A549 (cell line): ENCODE results near the gene PKP1. TPM values are rescaled to one million over a fixed set of nuclear protein-coding genes. Genes with fewer than 3 reads are reported as not detected.

Experiments used
- ATAC-seq, 2 experiments: fragments of 200-7000 bp in 1 of 2; fragments of >200 bp in 1 of 2; cut with Nextera tagmentation in 1 of 2; cut with Tn5 transposase in 1 of 2; 3 replicates each; pipeline versions ENCODE4 v1.8.0 to v1.9.1; 2018 to 2020; ENCODE audit warnings: mild to moderate bottlenecking in 1 of 2, moderate library complexity in 1 of 2
- CTCF ChIA-PET: fragments of 300-600 bp; sonication (Branson Sonifier 250); formaldehyde crosslinking; extraction: SDS; loops from one replicate; lab custom pipeline; 2021; ENCODE audit warnings: antibody characterized with exemption, inconsistent platforms; lab: Yijun Ruan, JAX
- POLR2A ChIA-PET: fragments of 350-600 bp; formaldehyde crosslinking; extraction: SDS; loops from one replicate; lab custom pipeline; 2021; ENCODE audit warnings: antibody characterized with exemption, inconsistent platforms; lab: Yijun Ruan, JAX
- DNase-seq, 2 experiments: peaks; one replicate each; pipeline versions ENCODE4 v3.0.0 to v3.0.0-alpha.2; 2011 to 2016; ENCODE audit warnings: low read depth in 1 of 2, low spot score in 1 of 2
- FAIRE-seq: peaks from 2 replicates; lab custom pipeline; 2011; peaks lifted over from hg19 to GRCh38; lab: Jason Lieb, UNC
- H3K27ac ChIP-seq, 2 experiments: fragments of >200 bp; sonication (Bioruptor Twin); formaldehyde crosslinking; 3 replicates each; pipeline ENCODE4 v1.5.1; 2016 to 2017
- H3K4me1 ChIP-seq: fragments of >200 bp; sonication (Bioruptor Twin); formaldehyde crosslinking; 3 replicates; pipeline ENCODE4 v1.6.1; 2016
- H3K4me2 ChIP-seq: fragments of >200 bp; sonication (Bioruptor Twin); formaldehyde crosslinking; 3 replicates; pipeline ENCODE4 v1.6.1; 2016
- H3K4me3 ChIP-seq: fragments of >200 bp; sonication (Bioruptor Twin); formaldehyde crosslinking; 3 replicates; pipeline ENCODE4 v1.5.1; 2016
- H3K9me3 ChIP-seq: fragments of >200 bp; sonication (Bioruptor Twin); formaldehyde crosslinking; 3 replicates; pipeline ENCODE4 v1.6.1; 2016
- ATOH8 ChIP-seq: fragments of 250-450 bp; sonication (Bioruptor Pico); IDR thresholded peaks from 2 replicates; pipeline ENCODE4 v1.5.0; 2020; ENCODE audit warnings: low read depth, mild to moderate bottlenecking, moderate library complexity
- CBX2 ChIP-seq: fragments of 200-600 bp; sonication (generic); IDR thresholded peaks from 2 replicates; pipeline ENCODE4 v1.6.1; 2016; ENCODE audit warnings: low read depth, mild to moderate bottlenecking, borderline replicate concordance
- CHD2 ChIP-seq: fragments of 150-350 bp; IDR thresholded peaks from 2 replicates; pipeline ENCODE4 v1.6.1; 2014; ENCODE audit warnings: low read length; ENCODE audit not compliant: partially characterized antibody
- CHD4 ChIP-seq: fragments of 200-600 bp; sonication (generic); IDR thresholded peaks from 2 replicates; pipeline ENCODE4 v1.6.1; 2016; ENCODE audit warnings: antibody characterized with exemption, mild to moderate bottlenecking, borderline replicate concordance
- CTCF ChIP-seq: fragments of >200 bp; sonication (Bioruptor Twin); formaldehyde crosslinking; IDR thresholded peaks from 3 replicates; pipeline ENCODE4 v1.5.1; 2016
- E2F6 ChIP-seq: IDR thresholded peaks from 2 replicates; pipeline ENCODE4 v1.6.1; 2012; ENCODE audit warnings: low read depth, borderline replicate concordance
- EHMT2 ChIP-seq: fragments of 200-600 bp; sonication (generic); IDR thresholded peaks from 2 replicates; pipeline ENCODE4 v1.6.1; 2016; ENCODE audit warnings: antibody characterized with exemption, low read depth, mild to moderate bottlenecking, moderate library complexity
- ELK1 ChIP-seq: fragments of 150-350 bp; IDR thresholded peaks from 2 replicates; pipeline ENCODE4 v1.6.1; 2014; ENCODE audit warnings: low read depth, mild to moderate bottlenecking, low read length
- ESRRA ChIP-seq: fragments of 150-350 bp; IDR thresholded peaks from 2 replicates; pipeline ENCODE4 v1.6.1; 2014; ENCODE audit warnings: mild to moderate bottlenecking, low read length, borderline replicate concordance
- GATA3 ChIP-seq: IDR thresholded peaks from 2 replicates; pipeline ENCODE4 v1.6.1; 2012; ENCODE audit warnings: borderline replicate concordance
- HOXB5 ChIP-seq: fragments of 250-450 bp; sonication (Bioruptor Pico); IDR thresholded peaks from 2 replicates; pipeline ENCODE4 v1.5.0; 2020; ENCODE audit warnings: mild to moderate bottlenecking, moderate library complexity
- JUNB ChIP-seq: fragments of >200 bp; sonication (Bioruptor Twin); formaldehyde crosslinking; IDR thresholded peaks from 2 replicates; pipeline ENCODE4 v1.6.1; 2016
- KDM5A ChIP-seq: fragments of 200-600 bp; sonication (generic); IDR thresholded peaks from 2 replicates; pipeline ENCODE4 v1.6.1; 2016; ENCODE audit warnings: antibody characterized with exemption, mild to moderate bottlenecking
- MAX ChIP-seq: IDR thresholded peaks from 2 replicates; pipeline ENCODE4 v1.6.1; 2012
- MYC ChIP-seq: IDR thresholded peaks from 2 replicates; pipeline ENCODE4 v1.6.1; 2012; ENCODE audit warnings: mild to moderate bottlenecking, inconsistent platforms, low read length, improper control_type of control experiment, borderline replicate concordance
- NPAS2 ChIP-seq: fragments of 250-450 bp; sonication (Bioruptor Pico); IDR thresholded peaks from 2 replicates; pipeline ENCODE4 v1.8.0; 2022; ENCODE audit warnings: mild to moderate bottlenecking, moderate library complexity, borderline replicate concordance
- NR3C1 ChIP-seq: fragments of >200 bp; sonication (Bioruptor Twin); formaldehyde crosslinking; IDR thresholded peaks from 3 replicates; pipeline ENCODE4 v1.6.1; 2017
- PHF8 ChIP-seq: fragments of 200-600 bp; sonication (generic); IDR thresholded peaks from 2 replicates; pipeline ENCODE4 v1.6.1; 2016; ENCODE audit warnings: low read depth, mild to moderate bottlenecking, antibody characterized with exemption, moderate library complexity, borderline replicate concordance
- POLR2A ChIP-seq: IDR thresholded peaks from 2 replicates; pipeline ENCODE4 v1.6.1; 2012; ENCODE audit warnings: mild to moderate bottlenecking, low read length
- POLR2AphosphoS2 ChIP-seq: conservative IDR thresholded peaks from 2 replicates; pipeline ENCODE4 v1.6.1; 2012; ENCODE audit warnings: low read length, improper control_type of control experiment, inconsistent platforms
- RFX5 ChIP-seq: fragments of 450-650 bp; IDR thresholded peaks from 2 replicates; pipeline ENCODE4 v1.7.1; 2014; ENCODE audit warnings: antibody characterized with exemption, mild to moderate bottlenecking, moderate library complexity
- SMC3 ChIP-seq: fragments of >200 bp; sonication (Bioruptor Twin); formaldehyde crosslinking; IDR thresholded peaks from 3 replicates; pipeline ENCODE4 v1.6.1; 2018; ENCODE audit warnings: inconsistent platforms
- TP53 ChIP-seq: fragments of 250-450 bp; sonication (Bioruptor Pico); IDR thresholded peaks from 2 replicates; pipeline ENCODE4 v1.5.0; 2021; ENCODE audit warnings: mild to moderate bottlenecking, moderate library complexity
- ZC3H11A ChIP-seq: fragments of 450-650 bp; IDR thresholded peaks from 2 replicates; pipeline ENCODE4 v1.6.1; 2014; ENCODE audit warnings: antibody characterized with exemption, mild to moderate bottlenecking
- ZFP36 ChIP-seq: fragments of 450-650 bp; IDR thresholded peaks from 2 replicates; pipeline ENCODE4 v1.6.1; 2014; ENCODE audit warnings: borderline replicate concordance; ENCODE audit not compliant: partially characterized antibody
- WGBS: methylation state at CpG from one replicate; pipeline ENCODE4 v1.1.6; 2017; ENCODE audit errors: missing lambda C conversion rate; 5-methylcytosine and 5-hydroxymethylcytosine counted together
- polyA plus RNA-seq, 4 experiments: library from polyadenylated mRNA; depleted of rRNA in 3 of 4; stranded (reverse); fragments of >200 nt; fragmentation: RNase III in 1 of 4; extraction: RNeasy Plus Mini Kit Qiagen cat#74134 plus additional on column Dnase treatment in 1 of 4; gene quantifications; 2 replicates in 3 of 4; 3 replicates in 1 of 4; pipeline ENCODE4 v1.2.3, GENCODE V29; 2011 to 2017

PKP1 gene
- polyA plus RNA-seq, 2 of the 4 experiments (the other 2 are of a cell fraction), result not detected

- FAIRE-seq (no peak), ATAC-seq (no peak), DNase-seq (no peak)
- Histone ChIP-seq H3K27ac (peak overlapping the region in 1 of 2 experiments; percentile 49; a peak in 1 of 6 replicates), H3K9me3 (no peaks in the 10 kb centered on the region), H3K4me1 (no peaks in the 10 kb centered on the region; the same call in 2 of the 3 replicates), H3K4me2 (no peak overlapping the region), H3K4me3 (no peak overlapping the region)
- POLR2A ChIA-PET, result no interaction called here
- CTCF ChIA-PET, result interaction anchor here (1.1 to 17.3 kb wide), 13 partner anchors 12 to 211 kb away, joined by 3 to 480 read pairs (median 14); partner anchors contain the start of gene TNNT2
- TF ChIP-seq E2F6, result no peak
- no peak for TF ChIP-seq RFX5
- no peak for TF ChIP-seq CTCF
- no peak for TF ChIP-seq TP53 (CRISPR knock-in tag)
- TF ChIP-seq SMC3, result no peak
- no peak for TF ChIP-seq GATA3
- no peak for TF ChIP-seq ATOH8
- WGBS, result 81% methylated on average over 18 of the region's 18 CpGs
Measured at GRCh38 chr1:201359031-201359872, 75.9 kb downstream of the PKP1 start.

- ChIA-PET CTCF (interaction anchor here (0.8 to 17.3 kb wide), 14 partner anchors 13 to 303 kb away, joined by 3 to 480 read pairs (median 16); partner anchors contain the start of gene TNNT2), POLR2A (no interaction called here)
- 60% methylated on average over 2 of the region's 2 CpGs for WGBS
- Histone ChIP-seq H3K9me3 (no peaks in the 10 kb centered on the region), H3K4me3 (no peak overlapping the region), H3K4me1 (no peaks in the 10 kb centered on the region; the same call in 2 of the 3 replicates), H3K4me2 (no peak overlapping the region), H3K27ac (no peak overlapping the region; a peak in 1 of 6 replicates)
- no peak for TF ChIP-seq KDM5A
- no peak for TF ChIP-seq ELK1
- no peak for TF ChIP-seq NPAS2 (CRISPR knock-in tag)
- no peak for TF ChIP-seq CHD4
- TF ChIP-seq ZFP36, result no peak
- TF ChIP-seq HOXB5 (CRISPR knock-in tag), result no peak
- no peak for TF ChIP-seq POLR2A
- no peak for TF ChIP-seq GATA3
- DNase-seq, result no peak
- no peak for ATAC-seq
- no peak for FAIRE-seq
Measured at GRCh38 chr1:201359873-201360210, 76.5 kb downstream of the PKP1 start.

GRCh38 chr1:201360486-201360885 lies 77.2 kb downstream of the PKP1 start:
- TF ChIP-seq MYC (no peak), JUNB (no peak), POLR2AphosphoS2 (no peak), MAX (no peak), CHD2 (no peak), CTCF (no peak), CBX2 (no peak), ZC3H11A (no peak), EHMT2 (no peak), PHF8 (no peak), NR3C1 (no peak), ESRRA (no peak)
- Histone ChIP-seq H3K27ac (no peak overlapping the region), H3K4me2 (no peak overlapping the region), H3K9me3 (no peaks in the 10 kb centered on the region), H3K4me1 (no peaks in the 10 kb centered on the region; the same call in 2 of the 3 replicates), H3K4me3 (no peak overlapping the region)
- POLR2A ChIA-PET, result no interaction called here
- ATAC-seq, result no peak
- CTCF ChIA-PET, result interaction anchor here (0.8 to 17.3 kb wide), 44 partner anchors 7 to 516 kb away, joined by 3 to 480 read pairs (median 9); partner anchors contain the start of gene TNNT2
- WGBS, result 78% methylated on average over 5 of the region's 7 CpGs
- DNase-seq, result no peak
- FAIRE-seq, result no peak
